WTC11 (cell line): ENCODE results near the gene MIPEP. TPM values are rescaled to one million over a fixed set of nuclear protein-coding genes. Genes with fewer than 3 reads are reported as not detected.

Experiments used
- ATAC-seq: fragments of 200-7000 bp; cut with Tn5 transposase; 2 replicates; pipeline ENCODE4 v1.10.0; 2021; ENCODE audit warnings: mild to moderate bottlenecking, moderate library complexity
- CTCF ChIA-PET: fragments of 300-600 bp; sonication (Branson Sonifier 250); formaldehyde crosslinking; loops from one replicate; lab custom pipeline; 2021; ENCODE audit warnings: antibody characterized with exemption; lab: Charles Lee
- POLR2A ChIA-PET: fragments of 350-600 bp; sonication (Branson Sonifier 250); formaldehyde crosslinking; loops from one replicate; lab custom pipeline; 2021; ENCODE audit warnings: antibody characterized with exemption; lab: Charles Lee
- DNase-seq: peaks from one replicate; pipeline ENCODE4 v3.0.0; 2021; ENCODE audit warnings: low spot score
- H3K27ac Mint-ChIP-seq: 2 replicates; pipeline ENCODE4 v1.8.0; 2021; ENCODE audit warnings: mixed read lengths
- H3K27me3 Mint-ChIP-seq: 2 replicates; pipeline ENCODE4 v1.8.0; 2021; ENCODE audit warnings: low read depth, mild to moderate bottlenecking, moderate library complexity, mixed read lengths
- H3K36me3 Mint-ChIP-seq: 2 replicates; pipeline ENCODE4 v1.8.0; 2021; ENCODE audit warnings: mixed read lengths
- H3K4me1 Mint-ChIP-seq: 2 replicates; pipeline ENCODE4 v1.8.0; 2022; ENCODE audit warnings: mixed read lengths
- H3K4me3 Mint-ChIP-seq: 2 replicates; pipeline ENCODE4 v1.8.0; 2021; ENCODE audit warnings: mild to moderate bottlenecking, moderate library complexity, mixed read lengths
- H3K9me3 Mint-ChIP-seq: 2 replicates; pipeline ENCODE4 v1.8.0; 2021; ENCODE audit warnings: mixed read lengths
- CREB1 ChIP-seq: sonication (generic); formaldehyde crosslinking; IDR thresholded peaks from 2 replicates; pipeline ENCODE4 v1.8.0; 2023; ENCODE audit warnings: mild to moderate bottlenecking, missing genetic modification reagents
- FOXK1 ChIP-seq: sonication (generic); formaldehyde crosslinking; IDR thresholded peaks from 2 replicates; pipeline ENCODE4 v1.8.0; 2022; ENCODE audit warnings: mild to moderate bottlenecking, moderate library complexity, missing genetic modification reagents
- GTF2I ChIP-seq: fragments of 250-450 bp; sonication (Bioruptor Pico); conservative IDR thresholded peaks from 2 replicates; pipeline ENCODE4 v1.4.0; 2021; ENCODE audit warnings: mild to moderate bottlenecking
- IRF2 ChIP-seq: sonication (generic); formaldehyde crosslinking; IDR thresholded peaks from 2 replicates; pipeline ENCODE4 v1.8.0; 2022; ENCODE audit warnings: low read depth, missing genetic modification reagents, borderline replicate concordance
- JAZF1 ChIP-seq: fragments of 250-450 bp; sonication (Bioruptor Pico); IDR thresholded peaks from 2 replicates; pipeline ENCODE4 v1.9.0; 2021; ENCODE audit warnings: moderate library complexity, mild to moderate bottlenecking, inconsistent platforms
- KAT7 ChIP-seq: sonication (generic); formaldehyde crosslinking; IDR thresholded peaks from 2 replicates; pipeline ENCODE4 v1.8.1; 2023; ENCODE audit warnings: missing genetic modification reagents, mild to moderate bottlenecking, borderline replicate concordance
- NR2C2 ChIP-seq: sonication (generic); formaldehyde crosslinking; IDR thresholded peaks from 2 replicates; pipeline ENCODE4 v1.8.0; 2022; ENCODE audit warnings: mild to moderate bottlenecking, missing genetic modification reagents
- OVOL2 ChIP-seq: fragments of 250-450 bp; sonication (Bioruptor Pico); IDR thresholded peaks from 2 replicates; pipeline ENCODE4 v1.9.0; 2021; ENCODE audit warnings: mild to moderate bottlenecking, borderline replicate concordance
- SOX15 ChIP-seq: fragments of 250-450 bp; sonication (Bioruptor Pico); IDR thresholded peaks from 2 replicates; pipeline ENCODE4 v1.9.0; 2021; ENCODE audit warnings: mild to moderate bottlenecking
- SP1 ChIP-seq: sonication (generic); formaldehyde crosslinking; conservative IDR thresholded peaks from 2 replicates; pipeline ENCODE4 v1.8.1; 2022; ENCODE audit warnings: missing genetic modification reagents
- ZNF121 ChIP-seq: sonication (generic); formaldehyde crosslinking; IDR thresholded peaks from 2 replicates; pipeline ENCODE4 v1.8.0; 2023; ENCODE audit warnings: missing genetic modification reagents
- ZNF263 ChIP-seq: sonication (generic); formaldehyde crosslinking; IDR thresholded peaks from 2 replicates; pipeline ENCODE4 v1.8.1; 2022; ENCODE audit warnings: low read depth, mild to moderate bottlenecking, moderate library complexity, missing genetic modification reagents
- ZNF425 ChIP-seq: fragments of 250-450 bp; sonication (Bioruptor Pico); conservative IDR thresholded peaks from 2 replicates; pipeline ENCODE4 v1.9.0; 2021; ENCODE audit warnings: mild to moderate bottlenecking
- ZNF532 ChIP-seq: fragments of 250-450 bp; sonication (Bioruptor Pico); IDR thresholded peaks from 2 replicates; pipeline ENCODE4 v1.9.0; 2021; ENCODE audit warnings: mild to moderate bottlenecking, borderline replicate concordance
- total RNA-seq: library from RNA; stranded (reverse); gene quantifications from 3 replicates; pipeline ENCODE4 v1.2.3, GENCODE V29; 2021
- TF ChIP-seq, protein P1 (sequence below): sonication (generic); formaldehyde crosslinking; IDR thresholded peaks from 2 replicates; pipeline ENCODE4 v1.8.1; 2023; ENCODE audit warnings: mild to moderate bottlenecking, missing genetic modification reagents, moderate library complexity
- TF ChIP-seq, protein P2 (sequence below): sonication (generic); formaldehyde crosslinking; IDR thresholded peaks from 2 replicates; pipeline ENCODE4 v1.8.1; 2022; ENCODE audit warnings: low read depth, missing genetic modification reagents, borderline replicate concordance
- TF ChIP-seq, protein P3 (sequence below): sonication (generic); formaldehyde crosslinking; IDR thresholded peaks from 2 replicates; pipeline ENCODE4 v1.8.0; 2022; ENCODE audit warnings: missing genetic modification reagents
- TF ChIP-seq, protein P4 (sequence below): sonication (generic); formaldehyde crosslinking; IDR thresholded peaks from 2 replicates; pipeline ENCODE4 v1.8.1; 2022; ENCODE audit warnings: low read depth, mild to moderate bottlenecking, moderate library complexity, missing genetic modification reagents, borderline replicate concordance

MIPEP gene
- total RNA-seq, 1 experiment from 2014 or later = 30.5 TPM

DNA sequence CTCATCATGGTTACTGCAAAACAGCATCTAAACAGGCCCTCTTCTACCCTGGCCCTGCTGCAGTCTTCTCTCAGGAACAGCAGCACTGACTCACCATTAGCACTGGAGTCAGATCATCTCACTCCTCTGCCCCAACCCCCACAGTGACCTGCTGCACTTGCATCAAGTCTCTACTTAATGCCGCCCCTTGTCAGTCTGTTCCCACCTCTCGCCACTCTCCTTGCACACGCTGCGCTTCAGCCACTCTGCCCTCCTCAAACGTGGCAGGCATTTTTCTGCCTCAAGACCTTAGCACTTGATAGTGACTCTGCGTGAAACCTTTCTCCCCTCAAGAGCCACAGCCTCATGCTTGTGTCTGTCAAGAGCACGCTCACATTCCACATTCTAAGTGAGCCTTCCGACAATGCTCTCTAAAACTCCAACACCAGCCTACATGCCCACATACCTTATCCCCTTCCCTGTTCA lies 22.1 kb downstream of the MIPEP start:
- H3K9me3 Mint-ChIP-seq = no peaks in the 10 kb centered on the region
- TF ChIP-seq ZNF121 (CRISPR knock-in tag) (0 out of 2 replicates have a peak, but pooled peaks have one; percentile 6), FOXK1 (CRISPR knock-in tag) (no peak)
- TF ChIP-seq, all 79 proteins: peak for 1
- ATAC-seq (peak; percentile 53; the same call in 1 of the 2 replicates), DNase-seq (no peak)
- ChIA-PET CTCF (no interaction called here), POLR2A (no interaction called here)
- H3K36me3 Mint-ChIP-seq = no peaks in the 10 kb centered on the region
- H3K4me3 Mint-ChIP-seq = no peak overlapping the region
- no peak overlapping the region for H3K27ac Mint-ChIP-seq
- no peaks in the 10 kb centered on the region for H3K4me1 Mint-ChIP-seq
- no peaks in the 10 kb centered on the region for H3K27me3 Mint-ChIP-seq

GRCh38 chr13:23866420-23867026 lies 22.7 kb downstream of the MIPEP start:
- Mint-ChIP-seq H3K4me3 (no peak overlapping the region), H3K36me3 (no peaks in the 10 kb centered on the region), H3K4me1 (no peaks in the 10 kb centered on the region), H3K27ac (no peak overlapping the region), H3K9me3 (no peaks in the 10 kb centered on the region), H3K27me3 (no peaks in the 10 kb centered on the region)
- no peak for DNase-seq
- ATAC-seq = no peak
- POLR2A ChIA-PET = no interaction called here
- CTCF ChIA-PET = interaction anchor here (1.0 kb wide), 1 partner anchor 399 kb away, joined by 3 read pairs; no protein-coding TSS in a partner anchor
- TF ChIP-seq OVOL2 (CRISPR knock-in tag) (no peak), KAT7 (CRISPR knock-in tag) (no peak), JAZF1 (CRISPR knock-in tag) (no peak), ZNF263 (no peak), CREB1 (no peak), SOX15 (CRISPR knock-in tag) (no peak), ZNF425 (CRISPR knock-in tag) (no peak), GTF2I (CRISPR knock-in tag) (no peak), ZNF532 (CRISPR knock-in tag) (no peak), SP1 (CRISPR knock-in tag) (no peak), IRF2 (CRISPR knock-in tag) (no peak), NR2C2 (CRISPR knock-in tag) (no peak)
- TF ChIP-seq, protein P1, sequence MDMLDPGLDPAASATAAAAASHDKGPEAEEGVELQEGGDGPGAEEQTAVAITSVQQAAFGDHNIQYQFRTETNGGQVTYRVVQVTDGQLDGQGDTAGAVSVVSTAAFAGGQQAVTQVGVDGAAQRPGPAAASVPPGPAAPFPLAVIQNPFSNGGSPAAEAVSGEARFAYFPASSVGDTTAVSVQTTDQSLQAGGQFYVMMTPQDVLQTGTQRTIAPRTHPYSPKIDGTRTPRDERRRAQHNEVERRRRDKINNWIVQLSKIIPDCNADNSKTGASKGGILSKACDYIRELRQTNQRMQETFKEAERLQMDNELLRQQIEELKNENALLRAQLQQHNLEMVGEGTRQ (CRISPR knock-in tag) = no peak
- TF ChIP-seq, protein P2, sequence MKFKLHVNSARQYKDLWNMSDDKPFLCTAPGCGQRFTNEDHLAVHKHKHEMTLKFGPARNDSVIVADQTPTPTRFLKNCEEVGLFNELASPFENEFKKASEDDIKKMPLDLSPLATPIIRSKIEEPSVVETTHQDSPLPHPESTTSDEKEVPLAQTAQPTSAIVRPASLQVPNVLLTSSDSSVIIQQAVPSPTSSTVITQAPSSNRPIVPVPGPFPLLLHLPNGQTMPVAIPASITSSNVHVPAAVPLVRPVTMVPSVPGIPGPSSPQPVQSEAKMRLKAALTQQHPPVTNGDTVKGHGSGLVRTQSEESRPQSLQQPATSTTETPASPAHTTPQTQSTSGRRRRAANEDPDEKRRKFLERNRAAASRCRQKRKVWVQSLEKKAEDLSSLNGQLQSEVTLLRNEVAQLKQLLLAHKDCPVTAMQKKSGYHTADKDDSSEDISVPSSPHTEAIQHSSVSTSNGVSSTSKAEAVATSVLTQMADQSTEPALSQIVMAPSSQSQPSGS (CRISPR knock-in tag) = no peak
- TF ChIP-seq, protein P3, sequence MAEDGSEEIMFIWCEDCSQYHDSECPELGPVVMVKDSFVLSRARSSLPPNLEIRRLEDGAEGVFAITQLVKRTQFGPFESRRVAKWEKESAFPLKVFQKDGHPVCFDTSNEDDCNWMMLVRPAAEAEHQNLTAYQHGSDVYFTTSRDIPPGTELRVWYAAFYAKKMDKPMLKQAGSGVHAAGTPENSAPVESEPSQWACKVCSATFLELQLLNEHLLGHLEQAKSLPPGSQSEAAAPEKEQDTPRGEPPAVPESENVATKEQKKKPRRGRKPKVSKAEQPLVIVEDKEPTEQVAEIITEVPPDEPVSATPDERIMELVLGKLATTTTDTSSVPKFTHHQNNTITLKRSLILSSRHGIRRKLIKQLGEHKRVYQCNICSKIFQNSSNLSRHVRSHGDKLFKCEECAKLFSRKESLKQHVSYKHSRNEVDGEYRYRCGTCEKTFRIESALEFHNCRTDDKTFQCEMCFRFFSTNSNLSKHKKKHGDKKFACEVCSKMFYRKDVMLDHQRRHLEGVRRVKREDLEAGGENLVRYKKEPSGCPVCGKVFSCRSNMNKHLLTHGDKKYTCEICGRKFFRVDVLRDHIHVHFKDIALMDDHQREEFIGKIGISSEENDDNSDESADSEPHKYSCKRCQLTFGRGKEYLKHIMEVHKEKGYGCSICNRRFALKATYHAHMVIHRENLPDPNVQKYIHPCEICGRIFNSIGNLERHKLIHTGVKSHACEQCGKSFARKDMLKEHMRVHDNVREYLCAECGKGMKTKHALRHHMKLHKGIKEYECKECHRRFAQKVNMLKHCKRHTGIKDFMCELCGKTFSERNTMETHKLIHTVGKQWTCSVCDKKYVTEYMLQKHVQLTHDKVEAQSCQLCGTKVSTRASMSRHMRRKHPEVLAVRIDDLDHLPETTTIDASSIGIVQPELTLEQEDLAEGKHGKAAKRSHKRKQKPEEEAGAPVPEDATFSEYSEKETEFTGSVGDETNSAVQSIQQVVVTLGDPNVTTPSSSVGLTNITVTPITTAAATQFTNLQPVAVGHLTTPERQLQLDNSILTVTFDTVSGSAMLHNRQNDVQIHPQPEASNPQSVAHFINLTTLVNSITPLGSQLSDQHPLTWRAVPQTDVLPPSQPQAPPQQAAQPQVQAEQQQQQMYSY (CRISPR knock-in tag) = no peak
- TF ChIP-seq, protein P4, sequence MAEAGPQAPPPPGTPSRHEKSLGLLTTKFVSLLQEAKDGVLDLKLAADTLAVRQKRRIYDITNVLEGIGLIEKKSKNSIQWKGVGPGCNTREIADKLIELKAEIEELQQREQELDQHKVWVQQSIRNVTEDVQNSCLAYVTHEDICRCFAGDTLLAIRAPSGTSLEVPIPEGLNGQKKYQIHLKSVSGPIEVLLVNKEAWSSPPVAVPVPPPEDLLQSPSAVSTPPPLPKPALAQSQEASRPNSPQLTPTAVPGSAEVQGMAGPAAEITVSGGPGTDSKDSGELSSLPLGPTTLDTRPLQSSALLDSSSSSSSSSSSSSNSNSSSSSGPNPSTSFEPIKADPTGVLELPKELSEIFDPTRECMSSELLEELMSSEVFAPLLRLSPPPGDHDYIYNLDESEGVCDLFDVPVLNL (CRISPR knock-in tag) = no peak
